CD8-positive, alpha-beta memory T cell (primary cell): ENCODE measurements around the gene SLC6A6. TPM values are rescaled to one million over a fixed set of nuclear protein-coding genes. Genes with fewer than 3 reads are reported as not detected.

ENCODE experiments used
- CTCF ChIA-PET: fragments of 350-600 bp; sonication (Branson Sonifier 250); formaldehyde crosslinking; loops from one replicate; lab custom pipeline; 2021; ENCODE audit warnings: antibody characterized with exemption; lab: Charles Lee
- POLR2A ChIA-PET: fragments of 350-600 bp; sonication (Branson Sonifier 250); formaldehyde crosslinking; loops from one replicate; lab custom pipeline; 2021; ENCODE audit warnings: antibody characterized with exemption; lab: Charles Lee
- DNase-seq, 5 donors: peaks; one replicate each; pipeline versions ENCODE4 v3.0.0 to v3.0.0-alpha.2; 2020 to 2022; ENCODE audit warnings: mixed read lengths in 1 of 5
- H3K27ac ChIP-seq: one replicate; pipeline ENCODE4 v1.7.0; 2013; ENCODE audit warnings: low read depth, mild to moderate bottlenecking, low read length, moderate library complexity
- H3K27me3 ChIP-seq: 2 replicates; pipeline ENCODE4 v1.7.0; 2013; ENCODE audit warnings: low read length, mild to moderate bottlenecking; ENCODE audit not compliant: insufficient read depth, poor library complexity, severe bottlenecking
- H3K36me3 ChIP-seq: 2 replicates; pipeline ENCODE4 v1.7.0; 2013; ENCODE audit warnings: mild to moderate bottlenecking, low read length, moderate library complexity; ENCODE audit not compliant: insufficient read depth
- H3K4me1 ChIP-seq: 2 replicates; pipeline ENCODE4 v1.7.0; 2013; ENCODE audit warnings: mild to moderate bottlenecking, low read length, moderate library complexity; ENCODE audit not compliant: insufficient read depth
- H3K4me3 ChIP-seq: 2 replicates; pipeline ENCODE4 v1.7.0; 2013; ENCODE audit warnings: mild to moderate bottlenecking, low read length
- H3K9me3 ChIP-seq: 2 replicates; pipeline ENCODE4 v1.7.0; 2013; ENCODE audit warnings: mild to moderate bottlenecking, low read length
- H3K27ac Mint-ChIP-seq, 8 donors: one replicate each; pipeline ENCODE4 v1.8.0; 2020 to 2021; ENCODE audit warnings: mixed read lengths in 8 of 8, mild to moderate bottlenecking in 6 of 8, inconsistent platforms in 3 of 8, moderate library complexity in 3 of 8
- H3K27me3 Mint-ChIP-seq, 2 donors: one replicate each; pipeline ENCODE4 v1.8.0; 2020 to 2021; ENCODE audit warnings: mixed read lengths in 2 of 2, mild to moderate bottlenecking in 1 of 2, moderate library complexity in 1 of 2
- H3K36me3 Mint-ChIP-seq, 3 donors: one replicate each; pipeline ENCODE4 v1.8.0; 2020 to 2021; ENCODE audit warnings: mixed read lengths in 3 of 3, inconsistent platforms in 1 of 3, mild to moderate bottlenecking in 1 of 3
- H3K4me1 Mint-ChIP-seq, 3 donors: one replicate each; pipeline ENCODE4 v1.8.0; 2020 to 2021; ENCODE audit warnings: mixed read lengths in 3 of 3, inconsistent platforms in 1 of 3, mild to moderate bottlenecking in 1 of 3
- H3K4me3 Mint-ChIP-seq, 7 donors: one replicate each; pipeline ENCODE4 v1.8.0; 2020 to 2021; ENCODE audit warnings: mixed read lengths in 7 of 7, mild to moderate bottlenecking in 6 of 7, moderate library complexity in 4 of 7, inconsistent platforms in 2 of 7
- H3K9me3 Mint-ChIP-seq, 5 donors: one replicate each; pipeline ENCODE4 v1.8.0; 2020 to 2022; ENCODE audit warnings: mixed read lengths in 5 of 5, mild to moderate bottlenecking in 3 of 5, moderate library complexity in 2 of 5, inconsistent platforms in 1 of 5
- polyA plus RNA-seq: library from polyadenylated mRNA; unstranded; fragments of 300-500 nt; fragmentation: Illumina TruSeq; gene quantifications from one replicate; pipeline ENCODE4 v1.2.3, GENCODE V29; 2021
- total RNA-seq, 2 experiments: library from RNA; stranded (reverse); gene quantifications; one replicate each; pipeline ENCODE4 v1.2.3, GENCODE V29; 2021

The SLC6A6 gene
- total RNA-seq = 10 to 100 TPM; 44.5 to 44.6 TPM
- polyA plus RNA-seq = 6.6 TPM

- ChIA-PET CTCF (interaction anchor here (0.6 to 6.5 kb wide), 15 partner anchors 13 to 506 kb away, joined by 3 to 73 read pairs (median 7); partner anchors contain the start of genes LSM3 and XPC), POLR2A (interaction anchor here (0.7 to 4.3 kb wide), 10 partner anchors 22 to 249 kb away, joined by 3 to 66 read pairs (median 4); partner anchors contain the start of genes CCDC174, LSM3 and XPC)
- Mint-ChIP-seq H3K27ac (peak within 1 kb of the TSS; percentile 94 to 100 (median 99)), H3K27me3 (no peaks in the 10 kb centered on the region), H3K9me3 (no peaks in the 10 kb centered on the region), H3K36me3 (peaks cover 0 to 15% (median 4%) of the 10 kb centered on the region in 3 donors), H3K4me3 (peak within 1 kb of the TSS; percentile 91 to 100 (median 98)), H3K4me1 (peaks cover 47 to 53% (median 51%) of the 10 kb centered on the region in 3 donors)
- H3K9me3 ChIP-seq = no peaks in the 10 kb centered on the region
- peak within 1 kb of the TSS; percentile 98 for H3K4me3 ChIP-seq
- no peaks in the 10 kb centered on the region for H3K36me3 ChIP-seq
- peak; percentile 89 to 97 (median 92) for DNase-seq
- no peaks in the 10 kb centered on the region for H3K27me3 ChIP-seq
- H3K4me1 ChIP-seq = peaks cover 42% of the 10 kb centered on the region
- peak within 1 kb of the TSS; percentile 89 for H3K27ac ChIP-seq
Observed at GRCh38 chr3:14402304-14402811, at the start of gene SLC6A6. Gene SLC6A6 (plus strand): TSS chr3:14402606. CDS start chr3:14443635, 41,029 bp downstream.

DNA sequence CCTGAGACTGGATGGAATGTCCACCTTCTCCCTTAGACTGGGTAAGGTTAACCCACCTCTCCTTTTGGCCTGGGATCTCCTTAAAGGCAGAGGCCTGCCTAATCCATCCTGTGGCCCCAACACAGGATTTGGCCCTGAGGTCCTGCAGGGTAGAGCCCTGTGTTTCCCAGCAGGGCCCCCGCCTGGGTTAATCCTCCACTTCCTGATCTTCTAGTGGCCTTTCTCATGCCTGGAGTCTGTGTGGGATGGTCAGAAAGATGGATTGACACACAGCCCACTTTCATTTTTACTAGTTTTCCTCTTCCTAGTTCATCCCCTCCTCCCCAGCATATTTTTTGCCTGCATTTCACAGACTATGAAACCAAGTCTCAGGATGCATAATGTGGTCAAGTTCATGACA, 48.9 kb upstream of the SLC6A6 start:
- no peaks in the 10 kb centered on the region for H3K9me3 Mint-ChIP-seq
- Histone ChIP-seq H3K27ac (no peak overlapping the region), H3K4me1 (no peaks in the 10 kb centered on the region), H3K27me3 (no peaks in the 10 kb centered on the region), H3K9me3 (no peaks in the 10 kb centered on the region), H3K4me3 (no peak overlapping the region), H3K36me3 (no peaks in the 10 kb centered on the region)
- POLR2A ChIA-PET = no interaction called here
- no peaks in the 10 kb centered on the region for H3K4me1 Mint-ChIP-seq
- CTCF ChIA-PET = no interaction called here
- DNase-seq = no peak
- H3K27me3 Mint-ChIP-seq = peaks cover 0 to 4% of the 10 kb centered on the region in 2 donors
- H3K4me3 Mint-ChIP-seq = no peak overlapping the region
- no peaks in the 10 kb centered on the region for H3K36me3 Mint-ChIP-seq
- peak overlapping the region in 1 of 8 donors; percentile 50 for H3K27ac Mint-ChIP-seq

DNA sequence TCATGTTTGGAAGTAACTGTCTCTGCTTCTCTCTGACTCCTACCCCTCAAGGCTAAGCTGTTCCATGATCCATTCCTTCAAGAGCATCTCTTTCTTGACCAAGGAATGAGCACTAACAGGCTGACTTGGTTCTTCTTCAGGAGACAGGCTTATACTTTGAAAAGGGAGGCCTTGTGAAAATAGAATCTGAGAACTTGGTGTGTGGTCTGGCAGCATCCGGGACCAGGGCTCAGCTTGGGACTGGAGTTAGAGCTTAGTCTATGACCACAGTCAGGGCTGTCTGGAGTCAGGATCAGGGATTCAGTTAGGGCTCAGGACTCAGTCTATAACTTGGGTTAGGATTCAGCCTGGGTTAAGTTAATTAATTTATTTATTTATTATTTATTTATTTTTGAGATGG, 44.9 kb upstream of the SLC6A6 start:
- Histone ChIP-seq H3K4me1 (no peaks in the 10 kb centered on the region), H3K27me3 (no peaks in the 10 kb centered on the region), H3K27ac (no peak overlapping the region), H3K4me3 (no peak overlapping the region), H3K36me3 (no peaks in the 10 kb centered on the region), H3K9me3 (no peaks in the 10 kb centered on the region)
- no peaks in the 10 kb centered on the region for H3K36me3 Mint-ChIP-seq
- POLR2A ChIA-PET = no interaction called here
- H3K9me3 Mint-ChIP-seq = no peaks in the 10 kb centered on the region
- H3K27me3 Mint-ChIP-seq = peaks cover 2 to 4% of the 10 kb centered on the region in 2 donors
- no peak overlapping the region for H3K4me3 Mint-ChIP-seq
- no peak for DNase-seq
- CTCF ChIA-PET = no interaction called here
- peak overlapping the region in 2 of 8 donors; percentile 1 to 11 for H3K27ac Mint-ChIP-seq
- no peaks in the 10 kb centered on the region for H3K4me1 Mint-ChIP-seq

DNA sequence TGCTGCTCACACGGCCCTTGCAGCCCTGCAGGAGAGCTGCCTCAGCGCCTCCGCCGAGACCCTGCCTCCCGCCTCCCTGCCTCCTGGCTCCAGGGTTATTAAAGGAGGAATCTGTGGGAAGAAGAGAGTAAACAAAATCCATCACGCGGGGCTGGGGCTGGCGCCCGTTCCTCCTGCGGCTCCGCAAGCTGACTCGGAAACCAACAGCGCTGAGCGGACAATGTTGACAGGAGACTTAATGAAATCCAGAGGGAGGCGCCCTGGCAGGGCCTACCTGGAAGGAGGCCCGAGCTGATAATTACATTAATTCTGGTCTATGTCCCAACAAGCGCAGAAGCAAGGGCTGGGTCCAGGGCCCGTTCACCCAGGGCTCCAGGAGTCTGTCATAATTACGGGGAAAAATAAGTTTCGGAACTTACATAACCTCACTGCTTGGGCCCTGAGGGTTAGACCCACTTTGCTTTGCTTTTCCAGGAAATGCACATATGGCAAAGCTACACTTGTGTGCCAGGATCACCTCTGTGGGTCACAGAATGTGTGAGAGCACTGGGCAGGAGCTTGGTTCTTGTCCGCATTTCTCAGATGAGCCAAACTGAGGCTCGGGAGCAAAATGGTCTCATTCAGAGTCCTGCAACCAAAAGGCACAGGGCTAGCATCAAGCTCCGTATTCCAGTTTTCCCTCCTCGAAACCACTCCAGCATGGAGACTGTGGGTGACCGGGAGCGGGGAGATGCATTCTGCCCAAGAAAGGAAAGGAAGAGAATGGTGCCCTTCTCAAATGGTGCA, 43.8 kb upstream of the SLC6A6 start:
- DNase-seq = no peak
- H3K4me1 Mint-ChIP-seq = no peaks in the 10 kb centered on the region
- ChIA-PET CTCF (no interaction called here), POLR2A (no interaction called here)
- Histone ChIP-seq H3K4me1 (no peaks in the 10 kb centered on the region), H3K9me3 (no peaks in the 10 kb centered on the region), H3K36me3 (no peaks in the 10 kb centered on the region), H3K27me3 (no peaks in the 10 kb centered on the region), H3K27ac (no peak overlapping the region), H3K4me3 (no peak overlapping the region)
- peaks cover 4% of the 10 kb centered on the region in 2 donors for H3K27me3 Mint-ChIP-seq
- no peaks in the 10 kb centered on the region for H3K36me3 Mint-ChIP-seq
- H3K9me3 Mint-ChIP-seq = no peaks in the 10 kb centered on the region
- H3K27ac Mint-ChIP-seq = no peak overlapping the region
- no peak overlapping the region for H3K4me3 Mint-ChIP-seq

DNA sequence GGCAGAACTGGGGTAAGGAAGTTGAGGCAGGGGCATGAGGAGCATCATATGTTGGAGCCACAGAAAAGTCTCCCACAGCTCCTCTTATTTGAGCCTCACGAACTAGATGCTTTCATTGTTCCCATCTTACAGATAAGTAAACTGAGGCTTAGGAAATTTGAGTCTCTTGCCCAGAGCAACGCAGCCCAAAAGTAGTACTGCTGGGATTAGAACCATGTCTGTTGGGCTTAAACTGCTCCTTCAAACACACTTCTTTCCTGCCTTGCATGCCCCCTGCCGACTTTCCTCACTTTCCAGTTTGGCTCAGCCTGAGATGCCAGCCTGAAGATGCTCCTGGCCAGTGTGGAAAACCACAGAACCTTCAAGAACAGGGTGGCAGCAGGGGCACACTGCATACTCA, 43.1 kb upstream of the SLC6A6 start:
- no peaks in the 10 kb centered on the region for H3K4me1 Mint-ChIP-seq
- POLR2A ChIA-PET = no interaction called here

DNA sequence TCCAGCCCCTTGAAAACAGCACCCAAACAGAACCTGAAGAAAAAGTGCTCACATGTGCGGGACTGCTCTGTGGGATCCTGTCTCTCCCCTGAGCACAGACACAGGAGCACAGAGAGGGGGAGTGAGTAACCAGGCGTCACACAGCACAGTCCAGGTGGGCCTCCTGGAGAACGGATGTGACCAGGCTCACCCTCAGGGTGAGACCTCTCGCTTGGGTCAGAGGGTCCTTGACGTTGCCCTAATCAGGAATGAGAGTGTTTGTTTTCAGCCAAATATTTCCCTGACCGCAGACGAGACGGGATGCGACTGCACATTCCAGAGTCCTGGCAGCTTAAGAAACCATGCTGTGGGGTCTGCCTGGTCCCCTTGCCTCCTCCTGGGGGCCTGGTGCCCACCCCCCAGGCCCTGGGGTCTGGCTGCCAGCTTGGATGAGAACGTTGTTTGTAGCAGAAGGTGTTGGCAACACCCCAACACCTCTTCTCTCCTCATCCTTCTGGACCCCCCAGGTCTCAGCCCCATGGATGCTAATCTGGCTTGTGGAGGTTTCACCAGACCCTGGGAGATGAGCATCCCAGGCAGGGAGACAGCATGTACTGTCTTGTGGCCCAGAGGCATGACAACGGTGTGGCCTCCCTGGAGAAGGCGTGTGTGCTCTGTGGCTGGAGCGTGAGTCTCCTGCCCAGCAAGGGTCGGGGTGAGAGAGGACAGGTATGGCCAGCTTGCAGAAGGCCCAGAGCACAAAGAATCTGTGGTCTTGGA, 42.1 kb upstream of the SLC6A6 start:
- H3K4me3 Mint-ChIP-seq = no peak overlapping the region
- no peak overlapping the region for H3K27ac ChIP-seq
- H3K36me3 ChIP-seq = no peaks in the 10 kb centered on the region
- H3K4me3 ChIP-seq = no peak overlapping the region
- no peaks in the 10 kb centered on the region for H3K9me3 ChIP-seq
- no peaks in the 10 kb centered on the region for H3K9me3 Mint-ChIP-seq
- POLR2A ChIA-PET = no interaction called here
- no peaks in the 10 kb centered on the region for H3K4me1 Mint-ChIP-seq
- no peak overlapping the region for H3K27ac Mint-ChIP-seq
- DNase-seq = no peak
- peaks cover 4 to 7% of the 10 kb centered on the region in 2 donors for H3K27me3 Mint-ChIP-seq
- H3K27me3 ChIP-seq = no peaks in the 10 kb centered on the region
- no peaks in the 10 kb centered on the region for H3K4me1 ChIP-seq
- CTCF ChIA-PET = no interaction called here
- H3K36me3 Mint-ChIP-seq = no peaks in the 10 kb centered on the region

More for the DNA sequence above, 43.1 kb upstream of the SLC6A6 start:
- DNase-seq = no peak
- Histone ChIP-seq H3K4me3 (no peak overlapping the region), H3K27ac (no peak overlapping the region), H3K4me1 (no peaks in the 10 kb centered on the region), H3K36me3 (no peaks in the 10 kb centered on the region), H3K9me3 (no peaks in the 10 kb centered on the region), H3K27me3 (no peaks in the 10 kb centered on the region)
- no peak overlapping the region for H3K4me3 Mint-ChIP-seq
- peaks cover 4% of the 10 kb centered on the region in 2 donors for H3K27me3 Mint-ChIP-seq
- CTCF ChIA-PET = no interaction called here
- no peaks in the 10 kb centered on the region for H3K36me3 Mint-ChIP-seq
- no peaks in the 10 kb centered on the region for H3K9me3 Mint-ChIP-seq
- H3K27ac Mint-ChIP-seq = no peak overlapping the region

DNA sequence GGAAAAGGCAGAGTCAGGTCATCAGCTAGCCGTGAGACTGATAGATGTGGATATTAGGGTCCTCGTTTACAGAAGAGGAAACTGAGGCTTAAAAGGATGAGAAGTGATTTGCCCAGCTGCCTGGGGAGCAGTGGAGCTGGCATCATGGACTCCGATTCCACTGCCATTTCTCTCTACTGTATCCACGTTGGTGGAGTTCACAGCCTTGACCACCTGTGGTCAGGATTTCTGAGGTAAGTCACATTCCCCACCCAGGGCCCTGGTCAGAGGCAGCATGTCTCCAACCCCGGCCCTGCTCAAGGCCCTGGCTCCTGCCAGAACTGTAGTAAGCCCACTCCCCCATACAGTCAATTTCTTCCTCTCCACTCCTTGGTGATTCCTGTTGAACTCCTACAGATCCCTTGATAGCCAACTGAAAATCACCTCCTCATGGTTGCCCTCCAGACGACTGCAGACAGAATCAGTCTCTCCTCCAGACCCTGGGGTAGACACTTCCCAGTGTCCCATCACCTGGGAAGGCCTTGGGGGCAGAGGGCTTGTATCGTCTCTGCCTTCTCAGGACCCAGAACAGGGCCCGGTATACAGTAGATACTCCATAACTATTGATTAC, 41.2 kb upstream of the SLC6A6 start:
- no peaks in the 10 kb centered on the region for H3K4me1 ChIP-seq

More for the DNA sequence above, 41.2 kb upstream of the SLC6A6 start:
- ChIA-PET POLR2A (no interaction called here), CTCF (no interaction called here)
- Mint-ChIP-seq H3K27me3 (peaks cover 4 to 7% of the 10 kb centered on the region in 2 donors), H3K4me1 (no peaks in the 10 kb centered on the region), H3K4me3 (no peak overlapping the region), H3K27ac (peak overlapping the region in 1 of 8 donors; percentile 12), H3K36me3 (no peaks in the 10 kb centered on the region), H3K9me3 (no peaks in the 10 kb centered on the region)
- H3K4me3 ChIP-seq = no peak overlapping the region
- DNase-seq = no peak
- no peaks in the 10 kb centered on the region for H3K27me3 ChIP-seq
- H3K27ac ChIP-seq = no peak overlapping the region
- H3K36me3 ChIP-seq = no peaks in the 10 kb centered on the region
- no peaks in the 10 kb centered on the region for H3K9me3 ChIP-seq
